IMR-90 (cell line): ENCODE data around the gene PRODH. TPM values are rescaled to one million over a fixed set of nuclear protein-coding genes. Genes with fewer than 3 reads are reported as not detected.

Experiments
- ATAC-seq: fragments of 200-7000 bp; cut with Tn5 transposase; 2 replicates; pipeline ENCODE4 v1.9.1; 2020; ENCODE audit warnings: low read depth, mild to moderate bottlenecking, moderate library complexity
- BruUV-seq: library from RNA; stranded (reverse); fragments of 400-500 nt; replicated peaks from 2 replicates; lab custom pipeline; 2021; lab: Mats Ljungman, UMichigan
- CTCF ChIA-PET: fragments of 300-600 bp; formaldehyde crosslinking; extraction: SDS; loops from one replicate; lab custom pipeline; 2021; ENCODE audit warnings: antibody characterized with exemption; lab: Yijun Ruan, JAX
- POLR2A ChIA-PET: fragments of 300-600 bp; sonication (Branson Sonifier 250); formaldehyde crosslinking; loops from one replicate; lab custom pipeline; 2022; ENCODE audit warnings: antibody characterized with exemption; ENCODE audit not compliant: unreplicated experiment; lab: Charles Lee
- DNase-seq: peaks from one replicate; pipeline ENCODE4 v3.0.0; 2013
- H2AFZ ChIP-seq: replicated peaks from 2 replicates; pipeline ENCODE3; 2013; ENCODE audit warnings: low read length, mild to moderate bottlenecking; ENCODE audit not compliant: poor library complexity
- H2AK5ac ChIP-seq: 2 replicates; pipeline ENCODE4 v1.6.1; 2013; ENCODE audit warnings: low read depth, low read length, inconsistent platforms
- H2AK9ac ChIP-seq: replicated peaks from 2 replicates; pipeline ENCODE3; 2013; ENCODE audit warnings: mild to moderate bottlenecking, low read depth, low read length, moderate library complexity; ENCODE audit not compliant: poor library complexity
- H2BK120ac ChIP-seq: 2 replicates; pipeline ENCODE4 v1.6.1; 2013; ENCODE audit warnings: low read depth, low read length, inconsistent platforms
- H2BK15ac ChIP-seq: 3 replicates; pipeline ENCODE4 v1.6.1; 2013; ENCODE audit warnings: low read depth, low read length, inconsistent platforms
- H2BK20ac ChIP-seq: 2 replicates; pipeline ENCODE4 v1.6.1; 2013; ENCODE audit warnings: low read depth, mild to moderate bottlenecking, inconsistent platforms, low read length, moderate library complexity
- H2BK5ac ChIP-seq: 2 replicates; pipeline ENCODE4 v1.6.1; 2013; ENCODE audit warnings: mild to moderate bottlenecking, low read depth, low read length, inconsistent platforms; ENCODE audit not compliant: poor library complexity, severe bottlenecking
- H3K14ac ChIP-seq: replicated peaks from 2 replicates; pipeline ENCODE4 v1.6.1; 2013; ENCODE audit warnings: low read depth, low read length, inconsistent platforms
- H3K18ac ChIP-seq: 2 replicates; pipeline ENCODE4 v1.6.1; 2013; ENCODE audit warnings: low read depth, low read length, control low read depth
- H3K23ac ChIP-seq: 2 replicates; pipeline ENCODE4 v1.6.1; 2013; ENCODE audit warnings: low read depth, low read length, inconsistent platforms
- H3K27ac ChIP-seq: 2 replicates; pipeline ENCODE4 v1.5.1; 2013; ENCODE audit warnings: mild to moderate bottlenecking, control low read depth, low read length; ENCODE audit not compliant: insufficient read depth
- H3K27me3 ChIP-seq: 2 replicates; pipeline ENCODE4 v1.6.1; 2013; ENCODE audit warnings: low read length; ENCODE audit not compliant: control insufficient read depth, insufficient read depth
- H3K36me3 ChIP-seq: 2 replicates; pipeline ENCODE4 v1.6.1; 2013; ENCODE audit warnings: low read length, mixed read lengths; ENCODE audit not compliant: control insufficient read depth, insufficient read depth
- H3K4ac ChIP-seq: 2 replicates; pipeline ENCODE4 v1.6.1; 2013; ENCODE audit warnings: low read depth, low read length, inconsistent platforms
- H3K4me1 ChIP-seq: 2 replicates; pipeline ENCODE4 v1.6.1; 2013; ENCODE audit warnings: low read length, mixed read lengths; ENCODE audit not compliant: control insufficient read depth, insufficient read depth
- H3K4me2 ChIP-seq: 2 replicates; pipeline ENCODE4 v1.6.1; 2013; ENCODE audit warnings: low read depth, mild to moderate bottlenecking, control low read depth, low read length, moderate library complexity
- H3K4me3 ChIP-seq: 2 replicates; pipeline ENCODE4 v1.5.1; 2013; ENCODE audit warnings: low read depth, mild to moderate bottlenecking, control low read depth, low read length, moderate library complexity; ENCODE audit not compliant: insufficient read depth
- H3K56ac ChIP-seq: 2 replicates; pipeline ENCODE4 v1.6.1; 2013; ENCODE audit warnings: low read length, inconsistent platforms; ENCODE audit not compliant: insufficient read depth; ENCODE audit errors: extremely low read depth
- H3K79me1 ChIP-seq, 2 experiments: 2 replicates each; pipeline ENCODE4 v1.6.1; 2013; ENCODE audit warnings: low read length in 2 of 2, inconsistent platforms in 1 of 2, low read depth in 1 of 2
- H3K9ac ChIP-seq: 2 replicates; pipeline ENCODE4 v1.6.1; 2013; ENCODE audit warnings: low read depth, low read length, control low read depth
- H3K9me1 ChIP-seq: 2 replicates; pipeline ENCODE4 v1.6.1; 2013; ENCODE audit warnings: low read length, inconsistent platforms; ENCODE audit not compliant: insufficient read depth
- H3K9me3 ChIP-seq: 2 replicates; pipeline ENCODE4 v1.6.1; 2013; ENCODE audit warnings: low read length; ENCODE audit not compliant: control insufficient read depth, insufficient read depth
- H4K20me1 ChIP-seq: 2 replicates; pipeline ENCODE4 v1.6.1; 2013; ENCODE audit warnings: low read length, inconsistent platforms; ENCODE audit not compliant: insufficient read depth
- H4K5ac ChIP-seq: 2 replicates; pipeline ENCODE4 v1.6.1; 2013; ENCODE audit warnings: mild to moderate bottlenecking, low read depth, low read length, control low read depth
- H4K8ac ChIP-seq, 2 experiments: 2 replicates each; pipeline ENCODE4 v1.6.1; 2013; ENCODE audit warnings: low read depth in 2 of 2, low read length in 2 of 2, control low read depth in 1 of 2, inconsistent platforms in 1 of 2
- H4K91ac ChIP-seq: 2 replicates; pipeline ENCODE4 v1.6.1; 2013; ENCODE audit warnings: low read depth, low read length, inconsistent platforms; ENCODE audit not compliant: insufficient read depth
- BHLHE40 ChIP-seq: fragments of 150-350 bp; IDR thresholded peaks from 2 replicates; pipeline ENCODE4 v1.6.1; 2016; ENCODE audit warnings: mild to moderate bottlenecking, low read depth, low read length
- CEBPB ChIP-seq: IDR thresholded peaks from 2 replicates; pipeline ENCODE4 v1.6.1; 2012; ENCODE audit warnings: low read depth, low read length, improper control_type of control experiment
- CHD1 ChIP-seq: IDR thresholded peaks from 2 replicates; pipeline ENCODE4 v1.6.1; 2012; ENCODE audit warnings: low read depth, low read length, improper control_type of control experiment
- CTCF ChIP-seq: conservative IDR thresholded peaks from 2 replicates; pipeline ENCODE4 v1.5.1; 2012; ENCODE audit warnings: mild to moderate bottlenecking, low read depth, low read length, improper control_type of control experiment
- ELK1 ChIP-seq: fragments of 150-350 bp; IDR thresholded peaks from 2 replicates; pipeline ENCODE4 v1.6.1; 2016; ENCODE audit warnings: low read depth, mild to moderate bottlenecking, low read length, moderate library complexity, borderline replicate concordance
- MAFK ChIP-seq: IDR thresholded peaks from 2 replicates; pipeline ENCODE4 v1.6.1; 2012; ENCODE audit warnings: low read depth, low read length, improper control_type of control experiment
- MAZ ChIP-seq: IDR thresholded peaks from 2 replicates; pipeline ENCODE4 v1.6.1; 2012; ENCODE audit warnings: low read depth, mild to moderate bottlenecking, low read length, improper control_type of control experiment, moderate library complexity, borderline replicate concordance
- MXI1 ChIP-seq: IDR thresholded peaks from 2 replicates; pipeline ENCODE4 v1.6.1; 2012; ENCODE audit warnings: low read depth, mild to moderate bottlenecking, low read length, moderate library complexity, borderline replicate concordance
- NFE2L2 ChIP-seq: fragments of 150-350 bp; IDR thresholded peaks from 2 replicates; pipeline ENCODE4 v1.6.1; 2016; ENCODE audit warnings: low read depth, mild to moderate bottlenecking, low read length
- RAD21 ChIP-seq: IDR thresholded peaks from 2 replicates; pipeline ENCODE4 v1.6.1; 2012; ENCODE audit warnings: low read length, improper control_type of control experiment
- RCOR1 ChIP-seq: IDR thresholded peaks from 2 replicates; pipeline ENCODE4 v1.6.1; 2012; ENCODE audit warnings: mild to moderate bottlenecking, low read length, improper control_type of control experiment; ENCODE audit not compliant: insufficient replicate concordance
- RFX5 ChIP-seq: IDR thresholded peaks from 2 replicates; pipeline ENCODE4 v1.8.0; 2012; ENCODE audit warnings: low read depth, mild to moderate bottlenecking, low read length, moderate library complexity
- SMC3 ChIP-seq: fragments of 150-350 bp; IDR thresholded peaks from 2 replicates; pipeline ENCODE4 v1.6.1; 2016; ENCODE audit warnings: low read depth, mild to moderate bottlenecking, antibody characterized with exemption, low read length, moderate library complexity
- USF2 ChIP-seq: fragments of 150-350 bp; IDR thresholded peaks from 2 replicates; pipeline ENCODE4 v1.6.1; 2017; ENCODE audit warnings: mild to moderate bottlenecking, antibody characterized with exemption, low read length, low read depth
- WGBS, 2 experiments: methylation state at CpG; one replicate each; pipeline versions ENCODE4 v1.1.5 to v1.1.7; 2013; ENCODE audit warnings: missing lambda C conversion rate in 2 of 2; ENCODE audit not compliant: insufficient read length in 1 of 2; ENCODE audit errors: extremely low coverage in 2 of 2; 5-methylcytosine and 5-hydroxymethylcytosine counted together
- dilution Hi-C: fragments of 300-500 bp; cut with HindIII; formaldehyde crosslinking; loops from one replicate; pipeline ENCODE4 v1.14.3; 2018; ENCODE audit warnings: low sequenced_read_pairs; ENCODE audit not compliant: unreplicated experiment
- in situ Hi-C: fragments of 300-500 bp; cut with MboI; formaldehyde crosslinking; loops from 3 replicates; pipeline ENCODE4 v1.14.3; 2019; ENCODE audit warnings: low sequenced_read_pairs, inconsistent platforms, mixed read lengths
- intact Hi-C: fragments of 100-400 bp; cut with micrococcal nuclease; formaldehyde crosslinking; loops from 2 replicates; pipeline ENCODE4 v1.10.0; 2022
- polyA plus RNA-seq, 3 experiments: library from polyadenylated mRNA; depleted of rRNA; stranded (reverse); fragments of >200 nt; gene quantifications; 2 replicates each; pipeline ENCODE4 v1.2.3, GENCODE V29; 2012; ENCODE audit warnings: low replicate concordance in 1 of 3
- total RNA-seq: library from RNA; depleted of rRNA; stranded (reverse); fragments of >200 nt; gene quantifications from 2 replicates; pipeline ENCODE4 v1.2.3, GENCODE V29; 2012

PRODH gene
- total and polyA plus RNA-seq, 2 of the 4 experiments (the other 2 are of a cell fraction): 0.02 TPM; not detected in 1

- 81% methylated on average over 3 of the region's 14 CpGs; no CpG with 5 or more reads in 1 of the 2 experiments for WGBS, 2 experiments
- Histone ChIP-seq H3K27ac (no peak overlapping the region), H2BK5ac (no peak overlapping the region), H4K20me1 (no peaks in the 10 kb centered on the region; the same call in 1 of the 2 replicates), H3K9me1 (no peaks in the 10 kb centered on the region), H3K18ac (no peak overlapping the region), H3K4me1 (no peaks in the 10 kb centered on the region), H3K9me3 (no peaks in the 10 kb centered on the region), H3K4me3 (no peak overlapping the region), H3K56ac (no peak overlapping the region), H3K4me2 (no peak overlapping the region), H3K79me1 (no peaks in the 10 kb centered on the region), H2AK5ac (no peak overlapping the region), H2AFZ (no peak overlapping the region), H2BK120ac (no peak overlapping the region), H3K4ac (no peak overlapping the region), H4K8ac (no peak overlapping the region), H2BK15ac (no peak overlapping the region), H2AK9ac (no peak overlapping the region), H3K14ac (no peak overlapping the region), H3K23ac (no peak overlapping the region), H3K36me3 (no peaks in the 10 kb centered on the region), H3K9ac (no peak overlapping the region), H4K91ac (no peak overlapping the region), H2BK20ac (no peak overlapping the region), H3K27me3 (peaks cover 10% of the 10 kb centered on the region; the same call in 1 of the 2 replicates), H4K5ac (no peak overlapping the region)
- CTCF ChIA-PET: no interaction called here
- dilution Hi-C loops (no loop called here), intact Hi-C loops (no loop called here), in situ Hi-C loops (loop anchor here (25.0 kb wide), 1 partner anchor 397 kb away; no protein-coding TSS in a partner anchor)
- DNase-seq (no peak), ATAC-seq (no peak)
- no TSS peak for BruUV-seq
- POLR2A ChIA-PET: no interaction called here
- TF ChIP-seq NFE2L2 (no peak), MXI1 (no peak), RCOR1 (no peak), CTCF (no peak), CHD1 (no peak), USF2 (no peak), MAFK (no peak), RAD21 (no peak), CEBPB (no peak), MAZ (no peak), SMC3 (no peak), BHLHE40 (no peak), ELK1 (no peak), RFX5 (no peak)
Measured at GRCh38 chr22:18965526-18966421, 29.7 kb upstream of the PRODH start.
